ENCODE results near the gene PUM1.

DNA sequence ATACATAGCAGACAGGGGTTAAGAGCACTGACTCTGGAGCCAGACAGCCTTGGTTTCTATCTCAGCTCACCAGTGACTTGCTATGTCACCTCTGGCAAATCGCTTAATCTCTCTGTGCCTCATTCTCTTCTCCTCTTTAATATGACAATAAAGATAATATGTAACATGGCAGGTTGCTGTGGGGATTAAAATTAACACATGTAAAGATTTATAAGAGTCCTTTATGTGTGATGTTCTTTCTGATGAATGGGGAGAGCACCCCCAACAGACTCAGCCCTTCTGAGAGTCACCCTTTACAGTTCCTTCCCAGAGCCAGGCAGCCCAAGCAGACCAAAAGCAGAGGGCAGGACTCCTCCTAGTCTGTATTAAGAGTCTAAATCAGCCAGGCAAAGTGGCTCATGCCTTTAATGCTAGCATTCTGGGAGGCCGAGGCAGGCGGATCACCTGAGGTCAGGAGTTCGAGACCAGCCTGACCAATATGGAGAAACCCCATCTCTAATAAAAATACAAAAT lies 80.5 kb downstream of the PUM1 start:
- TF ChIP-seq EZH2 (IDR thresholded peaks at IDR 0.05) (no peak), POLR2AphosphoS5 (IDR thresholded peaks at IDR 0.05; ENCODE audit: borderline replicate concordance, low read depth, low read length) (no peak), FOXP2 (optimal IDR thresholded peaks at IDR 0.05; ENCODE audit: control extremely low read depth, extremely low read length, insufficient read depth) (no peak)

Data from SK-N-MC (cell line).